DND-41 (cell line): ENCODE measurements around the gene KIR3DL3.

ENCODE experiments used
- CTCF ChIP-seq: IDR thresholded peaks from 2 replicates; pipeline ENCODE4 v1.5.1; 2012; ENCODE audit warnings: borderline replicate concordance, low read length, moderate library complexity, mild to moderate bottlenecking; ENCODE audit not compliant: poor library complexity, severe bottlenecking; ENCODE audit errors: extremely low read depth
- EZH2 ChIP-seq: IDR thresholded peaks from 3 replicates; pipeline ENCODE4 v1.6.1; 2012; ENCODE audit warnings: borderline replicate concordance, low read depth, mild to moderate bottlenecking, moderate library complexity, low read length, inconsistent platforms; ENCODE audit not compliant: severe bottlenecking

- TF ChIP-seq EZH2 (no peak), CTCF (no peak)
Observed at GRCh38 chr19:54694648-54695047, 29.6 kb upstream of the KIR3DL3 start.
